NCI-H446 (cell line): ENCODE measurements around the gene PMEPA1.

Source experiments
- DNase-seq, 2 experiments: peaks; one replicate each; lab custom pipeline; 2025; lab: John Stamatoyannopoulos, UW

Gene PMEPA1

DNA sequence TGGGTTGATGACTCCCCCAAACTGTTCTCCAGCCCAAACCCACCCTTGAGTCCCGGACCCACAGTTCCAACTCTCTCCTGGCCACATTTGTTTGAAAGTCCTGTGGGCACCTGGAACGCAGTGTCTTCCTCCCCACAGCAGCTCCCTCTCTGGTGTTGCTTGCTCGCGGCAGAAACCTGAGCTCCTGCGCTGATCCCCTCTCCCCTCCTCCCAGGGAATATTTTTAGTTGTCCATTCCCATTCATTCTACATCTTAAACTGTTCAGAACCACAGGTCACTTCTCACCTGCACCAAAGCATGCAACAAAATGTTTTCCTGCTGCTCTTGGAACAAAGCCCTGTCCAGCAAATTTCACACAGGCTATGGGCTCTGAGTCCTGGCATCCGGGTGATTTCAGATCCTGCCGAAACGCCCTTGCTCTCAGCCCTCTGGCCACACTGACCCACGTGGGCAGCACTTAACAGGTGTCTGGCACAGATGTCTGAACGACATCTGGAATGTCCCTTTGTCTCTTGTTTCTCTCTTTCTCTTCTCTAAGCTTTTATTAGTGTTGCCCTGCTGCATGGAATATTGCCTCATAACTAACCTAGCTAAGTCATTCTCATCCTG, 27.0 kb upstream of the PMEPA1 start:
- DNase-seq: no peak

DNA sequence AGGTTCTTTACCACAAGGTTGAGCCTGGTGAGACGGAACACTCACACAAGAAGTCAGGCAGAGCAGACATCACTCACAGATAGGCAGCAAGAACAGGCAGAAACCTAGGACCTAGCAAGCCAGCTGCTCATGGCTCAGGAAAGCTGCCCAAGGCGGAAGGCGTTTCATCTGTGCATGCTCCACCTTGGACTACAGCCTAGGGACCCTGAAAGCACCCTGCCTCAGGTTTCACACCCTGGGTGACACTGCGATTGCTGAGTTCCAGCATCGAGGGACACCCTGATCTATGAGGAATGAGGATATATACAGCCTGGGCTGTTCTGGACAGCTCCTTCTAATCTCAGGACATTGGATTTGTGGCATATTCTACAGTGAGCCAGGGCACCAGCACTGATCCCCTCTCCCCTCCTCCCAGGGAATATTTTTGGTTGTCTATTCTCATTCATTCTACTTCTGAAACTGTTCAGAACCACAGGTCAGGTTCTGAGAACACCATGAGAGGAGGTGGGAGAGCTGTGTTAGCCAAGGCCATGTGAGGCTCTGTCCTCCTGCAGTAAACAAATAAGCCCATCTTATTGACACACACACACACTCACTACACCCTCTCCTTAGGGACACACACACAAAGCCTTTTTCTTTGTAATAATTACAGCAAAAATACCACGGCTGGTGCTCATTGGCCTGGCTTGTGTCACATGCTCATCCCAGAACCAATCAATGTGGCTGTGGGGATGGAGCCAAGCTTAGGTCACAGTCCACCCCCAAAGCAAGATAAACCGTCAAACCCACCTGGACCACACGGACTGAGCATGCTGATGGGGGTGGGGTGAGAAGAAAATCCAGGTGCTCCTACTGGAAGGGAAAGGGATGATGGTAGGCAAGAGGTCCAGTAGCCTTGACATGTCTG, 26.3 kb upstream of the PMEPA1 start:
- no peak for DNase-seq

DNA sequence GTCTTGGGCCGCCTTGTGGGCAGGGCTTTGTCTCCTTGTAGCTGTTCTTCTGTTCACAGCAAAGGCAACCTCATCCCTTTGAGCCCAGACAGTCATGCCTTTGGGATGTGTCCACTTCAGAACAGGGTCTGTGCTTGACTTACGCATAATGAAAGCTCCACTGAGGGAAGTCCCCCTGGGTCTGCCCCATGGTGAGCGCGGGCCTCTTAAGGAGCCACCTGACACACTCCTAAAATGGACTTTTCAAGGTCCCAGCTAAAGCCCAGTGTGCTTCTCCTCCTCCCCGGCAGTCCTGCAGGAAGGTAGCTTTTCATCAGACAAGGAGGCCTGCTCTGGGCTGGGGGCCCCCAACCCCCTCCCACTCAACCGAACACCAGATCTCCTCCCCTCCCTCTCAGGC, 24.9 kb upstream of the PMEPA1 start:
- DNase-seq: no peak

DNA sequence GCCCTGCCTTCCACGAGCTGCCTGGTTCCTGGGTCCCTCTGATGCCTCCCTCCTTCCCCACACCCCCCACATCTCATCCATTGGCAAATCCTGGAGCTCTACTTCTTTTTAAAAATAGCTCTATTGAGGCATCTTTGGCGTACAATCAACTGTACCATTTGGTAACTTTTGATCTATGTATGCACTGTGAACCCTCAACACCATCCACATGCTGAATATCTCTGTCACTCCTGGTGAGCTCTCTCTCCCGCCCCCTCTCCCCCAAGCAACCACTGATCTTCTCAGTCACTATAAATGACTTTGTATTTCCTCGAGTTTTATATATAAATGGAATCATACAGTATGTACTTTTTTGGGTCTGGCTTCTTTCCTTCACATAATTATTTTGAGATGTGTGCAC, 22.4 kb upstream of the PMEPA1 start:
- DNase-seq: no peak

DNA sequence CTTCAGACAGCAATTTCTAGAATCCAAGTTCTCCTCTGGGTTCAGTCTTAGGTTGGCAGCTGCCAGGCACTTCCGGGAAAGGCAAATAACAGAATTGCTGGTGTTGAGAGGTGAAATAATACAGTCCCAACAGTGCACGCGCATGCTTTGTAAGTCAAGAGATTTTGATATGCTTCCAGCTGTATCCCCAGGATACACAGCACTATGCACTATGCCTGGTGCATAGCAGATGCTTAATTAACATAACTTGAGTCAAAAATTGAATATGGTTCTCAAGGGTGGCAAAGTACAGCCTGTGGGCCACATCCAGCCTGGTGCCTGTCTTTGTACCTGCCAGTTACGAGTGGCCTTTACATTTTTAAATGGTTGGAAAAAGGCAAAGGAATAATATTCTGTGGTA, 18.9 kb upstream of the PMEPA1 start:
- no peak for DNase-seq

DNA sequence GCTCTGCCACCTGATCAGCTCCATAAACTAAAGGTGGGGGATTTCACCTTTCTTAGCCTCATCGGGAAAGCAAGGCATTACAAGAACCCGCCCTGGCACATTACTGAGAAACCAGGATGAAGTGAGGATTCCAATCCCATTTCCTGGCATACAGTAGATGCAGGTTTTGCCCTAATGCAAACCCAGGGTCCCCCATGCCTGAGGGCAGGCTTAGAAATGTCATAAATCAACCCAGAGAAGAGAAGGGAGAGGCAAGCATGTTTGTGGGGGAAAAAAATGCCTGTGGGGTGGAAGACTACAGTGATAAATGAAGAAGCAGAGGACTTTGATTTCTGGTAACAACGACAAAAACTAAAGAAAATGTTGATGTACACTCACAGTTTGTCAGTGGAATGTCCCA, 18.0 kb upstream of the PMEPA1 start:
- no peak for DNase-seq

DNA sequence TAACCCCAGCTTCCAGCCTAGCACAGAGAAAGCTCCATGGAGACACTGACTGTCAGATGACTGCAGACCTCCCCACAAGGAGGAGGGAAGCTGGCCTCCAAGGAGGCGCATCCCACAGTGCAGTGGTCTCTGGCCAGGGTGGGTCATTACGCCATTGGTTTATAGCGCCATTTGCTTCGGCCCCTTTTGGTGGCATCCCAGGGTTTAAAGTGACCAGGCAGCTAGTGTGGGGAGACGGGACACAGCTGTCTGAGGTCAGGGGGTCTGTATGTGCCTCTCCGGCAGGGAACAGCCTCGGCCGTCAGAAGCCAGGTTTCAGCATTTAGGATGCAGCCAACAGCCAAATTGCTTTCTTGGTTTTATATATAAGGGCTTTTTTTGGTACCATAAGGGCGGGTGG, 15.8 kb upstream of the PMEPA1 start:
- no peak for DNase-seq

DNA sequence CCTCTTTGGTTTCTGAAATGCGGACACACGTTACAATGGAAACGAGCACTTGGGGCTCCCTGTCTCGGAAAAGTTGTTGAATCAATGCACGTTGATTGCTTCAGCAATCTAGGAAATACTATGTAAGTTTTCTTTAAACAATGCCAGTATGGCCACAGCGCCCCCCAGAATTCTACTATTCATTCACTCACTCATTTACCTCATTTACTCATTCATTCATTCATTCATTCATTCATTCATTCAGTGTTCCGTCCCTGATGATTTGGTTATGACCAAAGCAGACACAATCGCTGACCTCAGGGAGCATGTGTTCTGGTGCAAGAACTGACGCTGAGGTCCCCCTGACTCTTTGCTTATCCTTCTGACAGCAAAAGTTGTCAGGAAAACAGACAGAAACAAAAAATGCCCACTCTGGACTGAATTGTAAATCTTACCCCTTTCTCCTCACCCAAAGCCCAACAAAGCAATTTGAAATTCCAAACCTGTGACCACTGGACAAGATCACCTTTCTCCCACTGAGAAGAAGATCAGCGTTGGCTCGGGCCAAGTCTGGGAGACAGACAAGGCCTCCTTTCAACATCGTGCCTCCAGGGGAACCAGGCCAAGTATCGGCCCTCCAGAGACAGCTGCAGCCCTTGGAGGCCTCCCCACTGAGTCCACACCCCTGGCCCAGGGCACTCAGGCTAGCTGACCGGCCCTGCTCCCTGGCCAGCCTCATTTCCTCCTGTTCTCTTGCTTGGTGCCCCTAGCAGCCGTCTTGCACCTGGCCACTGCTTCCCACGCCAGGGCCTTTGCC, 15.0 kb upstream of the PMEPA1 start:
- no peak for DNase-seq

DNA sequence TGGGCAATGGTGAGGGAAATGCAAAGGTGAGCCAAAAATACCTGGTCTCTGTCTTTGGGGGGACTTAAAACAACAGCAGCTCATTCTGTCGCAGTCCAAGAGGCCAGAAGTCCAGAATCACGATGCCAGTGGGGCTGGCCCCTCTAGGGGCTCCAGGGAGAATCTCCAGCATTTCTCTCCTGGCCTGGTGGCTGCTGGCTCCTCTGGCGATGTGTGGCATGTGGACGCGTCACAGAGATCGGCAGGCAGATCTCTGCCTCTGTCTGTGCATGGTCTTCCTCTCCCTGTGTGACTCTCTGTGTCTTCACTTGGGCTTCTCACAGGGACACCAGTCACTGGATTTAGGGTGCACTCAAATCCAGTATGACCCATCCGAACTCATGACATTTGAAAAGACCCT, 14.0 kb upstream of the PMEPA1 start:
- DNase-seq: no peak

DNA sequence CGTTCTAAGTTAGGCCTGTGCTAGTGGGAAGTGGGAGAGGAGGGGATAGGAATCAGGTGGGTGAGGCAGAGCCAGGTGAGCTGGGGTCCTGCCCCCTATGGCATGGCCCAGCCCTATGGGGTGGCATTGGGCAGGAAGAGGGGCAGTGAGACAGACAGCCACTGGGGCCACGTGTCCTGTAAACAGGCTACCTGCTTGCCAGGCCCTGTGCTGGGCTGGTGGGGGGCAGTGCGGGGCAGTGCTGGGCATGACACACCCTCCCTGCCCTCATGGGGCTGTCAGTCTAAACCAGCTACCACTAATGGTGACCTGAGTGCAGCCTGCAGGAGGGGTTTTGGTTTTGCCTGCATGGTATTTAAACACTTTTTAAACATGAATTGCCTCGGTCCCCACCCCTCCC, 10.1 kb upstream of the PMEPA1 start:
- no peak for DNase-seq

DNA sequence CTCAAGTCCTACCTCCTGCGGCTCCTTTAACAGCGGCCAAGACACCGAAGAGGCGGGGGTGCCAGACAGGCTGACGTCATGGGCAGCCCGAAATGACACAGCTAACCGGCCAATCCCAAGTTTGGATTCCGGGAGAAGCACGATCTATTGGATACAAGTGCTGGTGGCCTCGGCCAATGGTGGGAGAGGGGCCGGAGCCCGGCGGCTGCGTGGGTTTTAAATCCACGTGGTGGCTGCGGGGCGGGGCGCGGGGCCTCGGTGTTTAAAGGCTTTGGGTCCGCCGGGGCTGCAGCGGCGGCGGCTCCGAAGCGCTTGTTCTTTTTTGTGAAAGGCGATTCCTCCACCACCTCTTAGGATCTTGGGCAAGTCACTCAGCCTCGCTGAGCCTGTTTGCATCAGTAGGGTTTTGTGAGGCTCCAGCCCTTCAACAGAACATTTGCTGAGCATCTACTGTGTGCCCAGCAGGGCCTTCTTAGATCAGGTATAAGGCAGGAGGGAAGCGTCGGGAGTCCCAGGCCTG, 8.7 kb upstream of the PMEPA1 start:
- DNase-seq: peak; percentile 92 to 98

DNA sequence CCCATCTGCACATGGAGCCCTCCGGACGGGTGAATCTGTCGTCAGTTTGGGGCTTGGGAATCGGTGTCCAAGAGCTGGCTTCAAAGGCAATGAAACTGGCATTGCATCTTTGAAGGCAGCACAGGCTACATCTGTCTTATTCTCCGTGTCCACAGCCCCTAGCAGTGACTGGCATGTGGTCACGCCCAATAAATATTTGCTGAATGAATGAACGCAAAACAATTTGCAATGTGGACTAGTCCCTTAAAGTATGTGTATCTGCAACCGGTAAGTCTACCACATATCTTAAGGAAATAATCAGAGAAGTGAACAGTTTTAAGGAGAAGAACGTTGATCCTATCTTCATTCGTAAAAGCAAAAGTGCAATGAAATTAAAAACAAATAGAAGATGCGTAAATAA, 8.0 kb upstream of the PMEPA1 start:
- peak in 1 of 2 experiments; percentile 17 for DNase-seq

DNA sequence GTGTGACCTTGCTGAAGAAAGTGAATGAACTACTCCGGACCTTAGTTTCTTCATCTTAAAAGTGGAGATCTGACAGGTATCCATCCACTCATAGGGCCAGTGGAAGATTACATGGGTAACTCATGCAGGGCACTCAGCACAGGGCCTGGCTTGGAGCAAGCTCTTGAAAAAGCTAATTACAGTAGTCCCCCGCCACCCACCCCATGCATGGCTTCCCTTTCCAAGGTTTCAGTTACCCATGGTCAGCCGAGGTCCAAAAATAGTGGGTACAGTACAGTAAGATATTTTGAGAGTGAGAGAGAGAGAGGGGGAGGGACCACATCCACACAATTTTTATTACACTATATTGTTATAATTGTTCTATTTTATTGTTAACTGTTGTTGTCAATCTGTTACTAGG, 7.1 kb upstream of the PMEPA1 start:
- no peak for DNase-seq

DNA sequence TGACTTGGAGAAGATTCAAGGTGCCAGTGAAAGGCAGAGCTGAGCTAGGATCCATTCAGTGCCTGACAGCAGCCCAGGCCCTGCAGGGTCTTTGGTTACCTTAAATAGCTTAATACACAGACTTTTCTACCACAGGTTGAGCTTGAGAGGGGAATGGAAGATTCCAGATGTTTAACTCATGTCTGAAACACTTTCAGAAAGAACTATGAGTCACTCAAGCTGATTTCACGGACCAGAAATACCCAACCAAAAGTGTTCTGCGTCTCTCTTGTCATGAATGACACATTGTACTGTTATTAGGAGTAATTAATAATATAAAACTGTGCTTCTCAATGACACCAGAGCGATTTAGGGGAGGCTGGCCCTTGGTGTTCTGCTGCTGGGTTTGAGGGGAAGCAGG, 6.4 kb upstream of the PMEPA1 start:
- no peak for DNase-seq

DNA sequence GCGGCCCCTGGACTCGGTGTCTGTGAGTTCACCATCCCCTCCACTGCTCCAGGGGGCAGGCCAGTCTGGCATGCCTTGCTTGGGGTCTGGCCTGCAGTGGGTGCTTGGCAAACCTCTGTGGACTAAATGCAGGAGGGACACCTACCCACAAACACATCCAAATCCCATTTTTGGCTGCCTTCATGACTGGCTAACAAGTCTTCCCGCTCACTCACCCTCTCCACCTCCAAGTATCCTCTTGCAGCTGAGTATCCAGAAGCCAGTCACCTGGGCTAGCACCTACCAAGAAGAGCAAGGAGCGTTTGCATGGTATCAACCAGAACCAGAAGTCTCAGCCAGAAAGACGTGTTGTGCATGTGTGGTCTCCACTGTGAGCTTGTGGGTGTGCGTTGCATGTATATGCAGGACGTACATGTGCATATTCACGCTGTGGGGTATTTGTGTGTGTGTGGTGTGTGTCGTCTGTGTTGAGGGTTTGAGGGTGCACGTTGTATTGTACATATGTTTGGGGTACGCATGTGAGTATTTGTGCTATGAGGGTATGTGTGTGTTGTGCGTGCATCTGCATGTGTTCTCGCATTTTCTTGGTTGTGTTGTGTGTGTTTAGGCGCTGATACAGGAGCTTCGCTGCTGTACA, 5.6 kb upstream of the PMEPA1 start:
- DNase-seq: no peak

DNA sequence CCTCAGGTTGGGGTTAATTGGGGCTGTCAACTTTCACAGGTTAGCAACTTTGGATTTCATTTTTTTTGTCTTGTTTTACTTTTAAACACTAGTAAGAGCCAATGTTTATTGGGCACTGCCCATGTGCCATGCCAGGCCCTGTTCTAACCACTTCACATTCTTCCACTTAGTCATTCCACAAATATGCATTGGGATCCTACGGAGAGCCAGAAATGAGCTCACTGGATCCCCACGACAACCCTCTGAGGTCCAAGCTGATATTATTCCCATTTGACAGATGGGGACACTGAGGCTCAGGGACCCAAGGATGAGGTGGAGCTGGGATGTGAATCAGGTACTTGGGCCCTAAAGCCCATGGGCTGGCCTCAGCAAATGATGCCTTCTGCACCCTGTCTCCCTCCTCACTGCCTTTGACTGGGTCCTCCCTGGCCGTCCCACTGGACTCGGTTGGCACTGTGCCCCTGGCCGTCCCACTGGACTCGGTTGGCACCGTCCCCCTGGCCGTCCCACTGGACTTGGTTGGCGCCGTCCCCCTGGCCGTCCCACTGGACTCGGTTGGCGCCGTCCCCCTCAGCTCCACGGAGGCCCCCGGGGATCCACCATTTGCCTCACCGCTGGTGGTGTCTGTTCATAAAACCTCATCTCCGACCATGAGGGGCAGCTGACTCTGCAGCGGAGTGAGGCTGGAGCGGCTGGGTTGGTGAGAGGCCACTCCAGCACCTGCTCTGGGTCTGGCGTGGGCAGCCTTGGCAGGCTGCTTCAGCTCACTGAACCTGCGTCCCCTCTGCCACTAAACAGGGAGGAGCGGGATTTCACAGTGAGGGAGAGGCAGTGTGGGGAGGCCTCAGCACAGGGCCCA, 4.8 kb upstream of the PMEPA1 start:
- no peak for DNase-seq

DNA sequence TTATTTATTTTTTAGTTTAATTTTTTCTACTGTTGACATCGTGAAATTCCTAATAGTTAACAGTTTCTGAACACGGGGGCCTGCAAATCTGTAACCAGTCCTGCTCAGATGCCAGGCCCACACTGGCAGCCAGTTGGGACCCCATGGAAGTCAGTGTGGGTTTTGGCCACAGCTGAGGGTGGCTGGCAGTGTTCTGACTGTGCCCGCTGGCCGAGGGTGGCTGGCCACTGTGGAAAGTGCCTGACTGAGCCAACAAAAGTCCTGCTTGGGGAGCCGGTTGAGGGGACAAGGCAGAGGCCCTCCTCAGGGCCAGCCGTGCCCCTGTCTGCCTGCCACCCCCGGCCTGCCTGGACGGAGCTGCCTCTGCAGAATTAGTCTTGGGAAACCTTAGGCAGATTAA, 4.1 kb upstream of the PMEPA1 start:
- DNase-seq: no peak

DNA sequence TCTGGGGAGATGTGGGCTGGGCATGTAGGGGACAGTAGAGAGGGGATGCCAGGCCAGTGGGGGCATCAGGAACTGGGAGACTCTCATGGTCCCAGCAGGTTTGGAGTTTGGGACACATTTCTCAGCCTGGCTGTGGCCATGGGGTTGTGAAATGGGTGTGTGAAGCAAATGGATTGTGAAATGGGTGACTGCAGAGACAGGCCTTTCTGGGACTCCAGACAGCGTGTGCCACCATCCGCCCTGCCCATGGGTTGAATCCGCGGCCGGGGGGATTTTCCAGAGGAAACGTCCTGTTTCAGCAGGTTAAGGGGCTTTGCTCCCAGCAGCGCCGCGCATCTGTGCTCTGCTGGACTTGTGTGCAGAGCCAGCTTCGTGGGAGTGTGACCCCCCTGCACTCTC, 3.7 kb upstream of the PMEPA1 start:
- no peak for DNase-seq

DNA sequence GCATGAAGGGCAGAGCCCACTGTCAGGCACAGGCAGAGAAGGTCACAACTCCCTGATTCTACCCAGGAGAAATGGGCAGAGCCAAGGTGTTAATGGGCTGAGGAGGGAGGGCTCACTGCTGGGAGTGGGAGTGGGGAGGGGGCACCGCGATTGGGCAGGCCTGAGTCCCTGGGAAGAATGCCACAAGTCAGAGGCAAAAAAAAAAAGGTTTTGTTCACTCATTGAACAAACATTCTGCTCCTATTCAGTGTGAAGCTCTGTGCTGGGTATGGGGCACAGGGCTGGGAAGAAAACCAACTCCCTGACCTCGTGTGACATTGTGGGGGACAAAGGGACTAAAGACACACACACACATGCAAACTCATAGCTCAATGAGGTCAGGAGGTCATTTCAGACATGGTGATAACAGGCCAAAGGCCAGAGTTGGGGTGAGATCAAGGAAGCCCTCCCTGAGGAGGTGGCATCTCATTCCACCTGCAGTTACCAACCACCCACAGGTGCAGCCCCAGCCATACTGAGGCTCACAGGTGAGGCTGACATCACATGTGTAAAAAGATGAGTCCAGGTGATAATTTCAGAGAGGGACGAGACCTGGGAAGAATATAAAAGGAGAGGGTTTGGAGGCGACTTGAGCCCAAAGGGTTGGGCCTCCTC, 3.2 kb upstream of the PMEPA1 start:
- peak in 1 of 2 experiments; percentile 12 for DNase-seq

DNA sequence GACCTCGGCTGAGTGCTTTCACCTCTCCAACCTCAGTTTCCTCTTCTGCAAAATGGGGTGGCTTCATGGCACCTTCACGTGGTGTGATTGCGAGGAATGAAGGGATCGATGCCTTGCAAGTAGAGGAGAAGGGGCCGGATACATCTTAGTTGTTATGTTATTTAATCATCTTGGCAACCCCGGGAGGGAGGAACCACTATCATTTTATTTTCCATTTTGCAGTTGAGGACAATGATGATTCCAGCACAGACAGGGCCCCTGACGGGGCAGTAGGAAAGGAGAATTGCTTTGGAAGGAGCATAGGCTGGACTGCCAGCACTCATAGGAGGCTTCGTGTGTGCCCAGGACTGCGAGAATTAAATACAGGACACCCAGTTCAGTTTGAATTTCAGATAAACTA, 2.5 kb upstream of the PMEPA1 start:
- no peak for DNase-seq

DNA sequence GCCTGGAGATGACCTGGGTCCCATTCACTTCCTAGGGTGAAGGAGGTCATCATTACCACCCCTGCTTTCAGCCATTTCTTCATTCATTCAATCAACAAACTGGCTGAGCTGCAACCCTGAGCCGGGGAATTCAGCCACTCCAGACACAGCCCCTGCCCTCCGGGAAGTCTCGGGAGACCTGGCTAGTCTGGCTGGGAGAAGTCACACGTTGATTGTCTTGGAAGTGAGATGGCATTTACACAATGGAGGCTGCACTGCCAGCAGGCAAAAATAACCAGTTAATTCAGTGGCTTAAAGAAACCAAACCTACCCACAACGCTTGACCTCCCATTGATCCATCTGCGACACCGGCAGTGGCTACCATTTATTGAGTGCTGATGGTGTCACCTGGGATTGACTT, 2.0 kb upstream of the PMEPA1 start:
- DNase-seq: no peak
